ENCODE results near the gene SETD7. TPM values are rescaled to one million over a fixed set of nuclear protein-coding genes. Genes with fewer than 3 reads are reported as not detected.

The SETD7 gene
- total RNA-seq, 4 donors from 2014 or later = 19.7 to 31.3 (median 24.8) TPM

- Histone ChIP-seq H3K27ac (no peak overlapping the region), H3K36me3 (peaks cover 0 to 18% (median 3%) of the 10 kb centered on the region in 4 donors), H3K27me3 (no peaks in the 10 kb centered on the region), H3K9me3 (no peaks in the 10 kb centered on the region), H3K4me3 (no peak overlapping the region), H3K4me1 (peaks cover 5 to 30% (median 8%) of the 10 kb centered on the region in 4 donors)
- intact Hi-C loops (cut with DNase I; ENCODE audit: low total_unique reads) = no loop called here
- DNase-seq = no peak
- TF ChIP-seq CTCF (IDR thresholded peaks at IDR 0.05) (no peak), EP300 (IDR thresholded peaks at IDR 0.05; ENCODE audit: low read depth) (no peak), POLR2A (IDR thresholded peaks at IDR 0.05) (no peak), POLR2AphosphoS5 (IDR thresholded peaks at IDR 0.05) (no peak)
- in situ Hi-C loops (cut with MboI; ENCODE audit: low pct_ligation_motif_present in 1 of 4, low pct_unique_long_range_greater_than_20kb in 1 of 4, low sequenced_read_pairs in 3 of 4) = no loop called here
- 27% methylated on average over 2 of the region's 2 CpGs; no CpG with 5 or more reads in 1 of the 2 donors for WGBS, 2 donors (ENCODE audit: low coverage in 1 of 2)
These were observed 30.6 kb downstream of the SETD7 start for GRCh38 chr4:139525414-139525813.

GRCh38 chr4:139524062-139524631, 31.9 kb downstream of the SETD7 start:
- WGBS, 2 donors (ENCODE audit: low coverage in 1 of 2) = 76% methylated on average over 4 of the region's 4 CpGs; no CpG with 5 or more reads in 1 of the 2 donors
- intact Hi-C loops (cut with DNase I; ENCODE audit: low total_unique reads) = no loop called here
- Histone ChIP-seq H3K27me3 (no peaks in the 10 kb centered on the region), H3K4me1 (peaks cover 5 to 29% (median 8%) of the 10 kb centered on the region in 4 donors), H3K36me3 (peaks cover 0 to 22% (median 6%) of the 10 kb centered on the region in 4 donors), H3K4me3 (no peak overlapping the region), H3K9me3 (no peaks in the 10 kb centered on the region), H3K27ac (peak overlapping the region in 1 of 4 donors; percentile 1)
- TF ChIP-seq EP300 (IDR thresholded peaks at IDR 0.05; ENCODE audit: low read depth) (no peak), CTCF (IDR thresholded peaks at IDR 0.05) (no peak), POLR2A (IDR thresholded peaks at IDR 0.05) (no peak), POLR2AphosphoS5 (IDR thresholded peaks at IDR 0.05) (no peak)
- DNase-seq = no peak
- in situ Hi-C loops (cut with MboI; ENCODE audit: low pct_ligation_motif_present in 1 of 4, low pct_unique_long_range_greater_than_20kb in 1 of 4, low sequenced_read_pairs in 3 of 4) = no loop called here

GRCh38 chr4:139523076-139523475, 32.9 kb downstream of the SETD7 start:
- peak; percentile 51 for DNase-seq
- no peaks in the 10 kb centered on the region for H3K9me3 ChIP-seq
- intact Hi-C loops (cut with DNase I; ENCODE audit: low total_unique reads) = no loop called here
- no peak overlapping the region for H3K4me3 ChIP-seq
- TF ChIP-seq POLR2A (IDR thresholded peaks at IDR 0.05) = no peak
- TF ChIP-seq EP300 (IDR thresholded peaks at IDR 0.05; ENCODE audit: low read depth) = no peak
- no peak for TF ChIP-seq CTCF (IDR thresholded peaks at IDR 0.05)
- no peak for TF ChIP-seq POLR2AphosphoS5 (IDR thresholded peaks at IDR 0.05)
- H3K27me3 ChIP-seq = no peaks in the 10 kb centered on the region
- WGBS, 2 donors (ENCODE audit: low coverage in 1 of 2) = 31 to 40% methylated on average over 1 of the region's 1 CpG
- no peak overlapping the region for H3K27ac ChIP-seq
- peaks cover 0 to 27% (median 7%) of the 10 kb centered on the region in 4 donors for H3K36me3 ChIP-seq
- in situ Hi-C loops (cut with MboI; ENCODE audit: low pct_ligation_motif_present in 1 of 4, low pct_unique_long_range_greater_than_20kb in 1 of 4, low sequenced_read_pairs in 3 of 4) = no loop called here
- H3K4me1 ChIP-seq = peaks cover 5 to 18% (median 8%) of the 10 kb centered on the region in 4 donors

- TF ChIP-seq POLR2A (IDR thresholded peaks at IDR 0.05) (no peak), POLR2AphosphoS5 (IDR thresholded peaks at IDR 0.05) (no peak), CTCF (IDR thresholded peaks at IDR 0.05) (no peak), EP300 (IDR thresholded peaks at IDR 0.05; ENCODE audit: low read depth) (no peak)
- H3K4me1 ChIP-seq = peaks cover 5 to 18% (median 8%) of the 10 kb centered on the region in 4 donors
- intact Hi-C loops (cut with DNase I; ENCODE audit: low total_unique reads) = no loop called here
- H3K9me3 ChIP-seq = no peaks in the 10 kb centered on the region
- in situ Hi-C loops (cut with MboI; ENCODE audit: low pct_ligation_motif_present in 1 of 4, low pct_unique_long_range_greater_than_20kb in 1 of 4, low sequenced_read_pairs in 3 of 4) = no loop called here
- H3K27me3 ChIP-seq = no peaks in the 10 kb centered on the region
- H3K27ac ChIP-seq = no peak overlapping the region
- H3K4me3 ChIP-seq = no peak overlapping the region
- WGBS, 2 donors (ENCODE audit: low coverage in 1 of 2) = 60 to 84% methylated on average over 3 to 4 of the region's 4 CpGs
- no peak for DNase-seq
- peaks cover 0 to 33% (median 7%) of the 10 kb centered on the region in 4 donors for H3K36me3 ChIP-seq
These were observed 33.6 kb downstream of the SETD7 start for GRCh38 chr4:139522457-139522856.
